Aorta (tissue), 5 donors: ENCODE results near the gene PRIMPOL. TPM values are rescaled to one million over a fixed set of nuclear protein-coding genes. Genes with fewer than 3 reads are reported as not detected.

Experiments used
- ATAC-seq: fragments of 200-7000 bp; cut with Tn5 transposase; one replicate; pipeline ENCODE4 v1.9.1; 2022; ENCODE audit warnings: moderate library complexity; ENCODE audit not compliant: low FRiP score
- DNase-seq, 2 donors: peaks; one replicate each; pipeline ENCODE4 v3.0.0-alpha.2; 2020
- H3K27ac ChIP-seq, 2 donors: one replicate each; pipeline ENCODE4 v1.5.1; 2013; ENCODE audit warnings: low read length in 2 of 2, mild to moderate bottlenecking in 2 of 2, moderate library complexity in 2 of 2, control low read depth in 1 of 2, inconsistent platforms in 1 of 2, low read depth in 1 of 2
- H3K27me3 ChIP-seq, 2 donors: one replicate each; pipeline ENCODE4 v1.6.1; 2013; ENCODE audit warnings: control low read depth in 1 of 2, low read length in 1 of 2, mild to moderate bottlenecking in 1 of 2, moderate library complexity in 1 of 2; ENCODE audit not compliant: insufficient read depth in 2 of 2, control insufficient read depth in 1 of 2
- H3K36me3 ChIP-seq, 2 donors: one replicate each; pipeline ENCODE4 v1.6.1; 2013; ENCODE audit warnings: control low read depth in 1 of 2, low read length in 1 of 2, mild to moderate bottlenecking in 1 of 2; ENCODE audit not compliant: insufficient read depth in 2 of 2, control insufficient read depth in 1 of 2
- H3K4me1 ChIP-seq, 2 donors: one replicate each; pipeline ENCODE4 v1.6.1; 2013; ENCODE audit warnings: low read length in 2 of 2, control low read depth in 1 of 2, mild to moderate bottlenecking in 1 of 2, moderate library complexity in 1 of 2; ENCODE audit not compliant: insufficient read depth in 2 of 2, control insufficient read depth in 1 of 2
- H3K4me3 ChIP-seq, 2 donors: one replicate each; pipeline ENCODE4 v1.5.1; 2013; ENCODE audit warnings: low read length in 2 of 2, control low read depth in 1 of 2, mild to moderate bottlenecking in 1 of 2
- H3K9me3 ChIP-seq: one replicate; pipeline ENCODE4 v1.6.1; 2013; ENCODE audit warnings: mild to moderate bottlenecking, low read length; ENCODE audit not compliant: control insufficient read depth
- WGBS, 2 donors: extraction: QIAGEN DNeasy Blood & Tissue Kit; methylation state at CpG; one replicate each; pipeline ENCODE4 v1.1.7; 2013; 5-methylcytosine and 5-hydroxymethylcytosine counted together
- intact Hi-C, 2 donors: fragments of 100-400 bp; cut with DNase I; formaldehyde crosslinking; loops; one replicate each; pipeline versions ENCODE4 v1.14.2 to v1.15.0; 2022
- polyA plus RNA-seq, 2 donors: library from polyadenylated mRNA; stranded (reverse); fragments of 200-250 nt; gene quantifications; one replicate each; pipeline ENCODE4 v1.2.3, GENCODE V29; 2013
- total RNA-seq, 2 donors: library from RNA; stranded (reverse); fragmentation: NEBNext Ultra II Directional; extraction: Animal tissue kit (Norgen Biotek cat#: 25700); gene quantifications; one replicate each; pipeline ENCODE4 v1.2.1, GENCODE V29; 2021
- donor health status: healthy with polysubstance abuse.
- donor health status: Bipolar disorder and iron deficiency.
- donor health status: DM: no; HTN: no; CAD: no.
- donor health status: DM: no; HTN: no; CAD: no.
- donor health status: DM: yes; HTN: yes; CAD: no.

PRIMPOL gene
- total and polyA plus RNA-seq, 4 donors, result 16.0 to 33.7 (median 27.9) TPM

DNA sequence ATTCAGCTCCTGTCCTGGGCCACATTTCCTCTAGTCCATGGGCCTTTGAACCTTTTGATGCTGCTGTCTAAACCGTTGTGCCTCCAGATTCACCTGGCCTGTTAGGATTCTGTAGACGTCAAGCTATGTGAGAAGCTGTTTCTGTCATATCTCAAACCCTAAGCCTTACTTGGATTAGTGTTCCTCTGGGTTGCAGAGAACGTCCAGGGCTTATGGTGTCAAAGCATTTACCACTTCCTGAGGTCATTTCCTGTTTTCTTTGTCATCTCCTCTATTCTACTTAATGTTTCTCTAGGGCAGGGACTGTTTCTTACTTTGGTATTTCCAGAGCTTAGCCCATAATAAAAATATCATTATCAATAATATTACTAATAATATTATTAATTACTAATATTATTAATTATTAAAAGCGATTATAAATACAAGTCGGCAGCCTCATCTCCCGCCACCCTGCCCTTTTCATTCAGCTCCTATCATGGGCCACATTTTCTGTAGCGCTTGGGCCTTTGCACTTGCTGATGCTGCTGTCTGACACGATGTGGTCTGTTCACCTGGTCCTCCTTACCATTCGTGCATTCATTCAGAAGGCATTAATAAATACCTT, 19.1 kb downstream of the PRIMPOL start:
- H3K4me3 ChIP-seq, result no peak overlapping the region
- no peaks in the 10 kb centered on the region for H3K27me3 ChIP-seq
- intact Hi-C loops, result no loop called here
- H3K36me3 ChIP-seq, result peaks cover 7 to 13% of the 10 kb centered on the region in 2 donors
- no peaks in the 10 kb centered on the region for H3K9me3 ChIP-seq
- WGBS, 2 donors, result 85 to 89% methylated on average over 9 of the region's 9 CpGs
- ATAC-seq (no peak), DNase-seq (no peak)
- no peaks in the 10 kb centered on the region for H3K4me1 ChIP-seq
- no peak overlapping the region for H3K27ac ChIP-seq

DNA sequence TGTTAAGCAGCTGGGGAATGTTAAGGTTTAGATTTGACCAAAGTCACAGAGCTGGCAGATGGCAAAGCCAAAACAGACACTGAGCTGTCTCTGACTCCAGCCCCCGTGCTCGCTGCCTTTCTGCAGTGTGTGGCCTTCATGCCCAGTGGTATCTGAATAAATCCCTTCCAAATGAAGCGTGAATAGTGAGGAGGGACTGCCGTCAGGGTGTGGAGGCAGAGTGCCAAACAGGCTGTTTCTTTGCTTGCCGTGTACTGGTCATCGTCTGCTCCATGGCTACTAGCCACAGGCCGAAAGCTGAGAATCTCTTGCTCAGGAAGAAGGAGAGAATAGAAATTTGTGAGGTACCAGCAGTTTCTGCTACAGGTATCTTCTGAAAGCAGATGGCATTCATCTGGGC, 19.7 kb downstream of the PRIMPOL start:
- 68 to 78% methylated on average over 7 of the region's 7 CpGs for WGBS, 2 donors
- no peaks in the 10 kb centered on the region for H3K9me3 ChIP-seq

DNA sequence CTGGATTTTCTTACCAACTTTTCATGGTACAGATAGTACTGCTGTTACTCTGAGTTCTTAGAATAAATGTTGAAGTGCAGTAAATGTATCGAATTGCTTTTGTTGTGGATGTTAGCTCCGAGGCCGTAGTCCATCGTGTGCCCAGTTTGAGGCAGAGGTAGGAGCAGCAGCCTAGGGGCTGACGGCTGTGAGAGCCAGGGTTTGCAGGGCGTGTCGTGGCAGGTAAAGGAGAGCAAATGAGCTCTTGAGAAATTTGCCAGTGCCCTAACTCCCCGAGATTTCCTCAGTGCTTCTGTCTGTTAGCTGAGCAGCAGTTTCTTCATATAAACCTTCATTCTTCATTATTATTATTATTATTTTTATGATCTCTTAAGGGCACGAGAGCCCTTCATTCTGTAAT, 21.6 kb downstream of the PRIMPOL start:
- 93% methylated on average over 9 of the region's 9 CpGs for WGBS, 2 donors
- peaks cover 7 to 12% of the 10 kb centered on the region in 2 donors for H3K36me3 ChIP-seq
- no peak for ATAC-seq

More for the DNA sequence above, 19.7 kb downstream of the PRIMPOL start:
- Histone ChIP-seq H3K27ac (no peak overlapping the region), H3K36me3 (peaks cover 7 to 14% of the 10 kb centered on the region in 2 donors), H3K4me1 (no peaks in the 10 kb centered on the region), H3K4me3 (no peak overlapping the region), H3K27me3 (no peaks in the 10 kb centered on the region)
- no peak for DNase-seq
- ATAC-seq, result no peak
- intact Hi-C loops, result no loop called here

DNA sequence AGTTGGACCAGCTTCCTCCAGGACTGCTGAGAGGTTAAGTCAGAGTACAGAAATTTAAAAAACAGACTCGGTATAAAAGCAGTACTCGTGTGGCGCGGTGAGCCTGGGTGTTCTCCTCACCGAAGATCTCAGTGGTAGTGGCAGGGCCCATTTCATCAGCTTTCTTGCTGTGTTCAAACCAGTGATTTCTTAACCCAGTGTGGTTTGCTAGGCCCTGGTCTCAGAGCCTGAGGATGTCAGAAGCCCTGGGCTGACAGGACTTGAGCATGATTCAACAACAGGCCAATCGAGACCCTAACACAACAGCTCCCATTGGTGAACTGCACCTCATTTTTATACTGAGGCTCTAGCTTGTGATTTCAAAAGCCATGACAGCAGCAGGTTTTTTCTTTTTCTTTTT, 23.2 kb downstream of the PRIMPOL start:
- 95% methylated on average over 6 of the region's 6 CpGs for WGBS, 2 donors

More for the DNA sequence above, 21.6 kb downstream of the PRIMPOL start:
- Histone ChIP-seq H3K4me3 (no peak overlapping the region), H3K4me1 (no peaks in the 10 kb centered on the region), H3K9me3 (no peaks in the 10 kb centered on the region), H3K27me3 (no peaks in the 10 kb centered on the region), H3K27ac (no peak overlapping the region)
- intact Hi-C loops, result no loop called here
- DNase-seq, result no peak

DNA sequence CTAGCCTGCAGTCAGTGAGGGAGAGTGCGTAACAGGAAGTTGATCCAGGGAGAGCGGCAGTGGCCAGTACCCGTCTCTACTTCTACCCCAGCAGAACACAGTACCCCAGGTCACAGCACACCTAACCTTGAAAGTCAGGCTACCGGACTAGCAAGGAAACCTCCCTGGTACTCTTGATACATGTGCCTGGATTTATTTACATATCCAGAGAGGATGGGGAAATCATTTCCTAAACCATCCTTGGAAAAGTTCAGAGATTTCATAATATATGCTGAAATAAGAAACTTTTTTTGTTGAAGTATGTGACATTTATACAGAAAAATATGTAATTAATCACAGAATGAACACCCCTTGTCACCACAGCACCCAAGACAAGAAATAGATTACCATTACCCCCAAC, 24.5 kb downstream of the PRIMPOL start:
- no peaks in the 10 kb centered on the region for H3K27me3 ChIP-seq
- no peak overlapping the region for H3K4me3 ChIP-seq
- WGBS, 2 donors, result 91 to 92% methylated on average over 4 of the region's 4 CpGs
- H3K4me1 ChIP-seq, result no peaks in the 10 kb centered on the region
- H3K36me3 ChIP-seq, result peaks cover 4 to 6% of the 10 kb centered on the region in 2 donors
- no peaks in the 10 kb centered on the region for H3K9me3 ChIP-seq
- intact Hi-C loops, result no loop called here
- no peak for ATAC-seq
- H3K27ac ChIP-seq, result no peak overlapping the region
- DNase-seq, result no peak

More for the DNA sequence above, 23.2 kb downstream of the PRIMPOL start:
- Histone ChIP-seq H3K4me1 (no peaks in the 10 kb centered on the region), H3K27ac (no peak overlapping the region), H3K4me3 (no peak overlapping the region), H3K27me3 (no peaks in the 10 kb centered on the region), H3K36me3 (peaks cover 5 to 12% of the 10 kb centered on the region in 2 donors), H3K9me3 (no peaks in the 10 kb centered on the region)
- intact Hi-C loops, result no loop called here
- ATAC-seq, result no peak
- DNase-seq, result no peak

DNA sequence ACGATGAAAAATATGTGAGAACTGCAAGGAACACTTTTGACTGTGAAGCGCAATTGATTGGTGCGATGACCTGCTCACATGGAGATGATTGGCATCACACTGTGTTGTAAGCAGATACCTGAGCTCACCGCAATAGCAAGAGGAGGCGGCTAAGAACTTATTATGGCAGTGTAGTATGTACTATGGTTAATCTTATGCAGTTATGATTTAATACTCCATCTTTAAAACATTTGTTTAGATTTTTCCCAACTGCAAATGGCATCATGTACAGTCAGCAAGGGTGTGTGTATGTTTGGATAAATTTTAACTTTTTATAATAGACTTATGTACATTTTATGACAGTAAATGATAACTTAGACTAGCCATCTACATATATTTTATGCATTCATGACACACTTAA, 25.5 kb downstream of the PRIMPOL start:
- DNase-seq, result no peak
- no peak overlapping the region for H3K27ac ChIP-seq
- no peaks in the 10 kb centered on the region for H3K4me1 ChIP-seq
- ATAC-seq, result no peak
- no peak overlapping the region for H3K4me3 ChIP-seq
- H3K27me3 ChIP-seq, result no peaks in the 10 kb centered on the region
- WGBS, 2 donors, result 97 to 98% methylated on average over 5 of the region's 5 CpGs
- peaks cover 0 to 6% of the 10 kb centered on the region in 2 donors for H3K36me3 ChIP-seq
- intact Hi-C loops, result no loop called here
- no peaks in the 10 kb centered on the region for H3K9me3 ChIP-seq

DNA sequence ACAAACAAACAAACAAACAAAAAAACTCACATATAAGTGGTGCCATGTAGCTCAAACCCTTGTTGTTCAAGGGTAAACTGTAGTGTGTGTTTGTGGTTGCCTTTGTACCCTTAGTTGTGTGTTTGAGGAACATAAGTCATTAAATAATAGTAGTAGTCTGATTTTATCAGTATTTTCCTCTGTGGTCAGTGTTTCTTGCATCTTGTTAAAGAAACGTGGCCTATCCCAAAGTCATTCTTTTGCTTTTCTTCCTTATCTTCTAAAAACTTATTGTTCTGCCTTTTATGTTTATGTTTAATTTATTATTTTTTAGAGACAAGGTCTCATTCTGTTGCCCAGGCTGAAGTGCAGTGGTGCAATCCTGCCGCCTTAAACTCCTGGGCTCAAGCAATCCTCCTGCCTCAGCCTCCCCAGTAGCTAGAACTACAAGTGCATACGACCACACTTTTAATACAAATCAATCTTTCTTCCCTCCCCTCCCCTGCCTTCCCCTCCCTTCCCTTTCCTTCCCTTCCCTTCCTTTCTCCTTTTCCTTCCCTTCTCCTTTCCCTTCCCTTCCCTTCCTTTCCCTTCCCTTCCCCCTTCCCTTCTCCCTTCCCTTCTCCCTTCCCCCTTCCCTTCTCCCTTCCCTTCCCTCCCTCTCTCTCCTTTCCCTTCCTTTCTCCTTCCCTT, 26.4 kb downstream of the PRIMPOL start:
- H3K36me3 ChIP-seq, result peaks cover 0 to 6% of the 10 kb centered on the region in 2 donors
- DNase-seq, result no peak
- no peaks in the 10 kb centered on the region for H3K9me3 ChIP-seq
- H3K27ac ChIP-seq, result no peak overlapping the region
- no peak overlapping the region for H3K4me3 ChIP-seq
- 87 to 90% methylated on average over 3 of the region's 3 CpGs for WGBS, 2 donors
- intact Hi-C loops, result no loop called here
- ATAC-seq, result no peak
- no peaks in the 10 kb centered on the region for H3K4me1 ChIP-seq
- H3K27me3 ChIP-seq, result no peaks in the 10 kb centered on the region

DNA sequence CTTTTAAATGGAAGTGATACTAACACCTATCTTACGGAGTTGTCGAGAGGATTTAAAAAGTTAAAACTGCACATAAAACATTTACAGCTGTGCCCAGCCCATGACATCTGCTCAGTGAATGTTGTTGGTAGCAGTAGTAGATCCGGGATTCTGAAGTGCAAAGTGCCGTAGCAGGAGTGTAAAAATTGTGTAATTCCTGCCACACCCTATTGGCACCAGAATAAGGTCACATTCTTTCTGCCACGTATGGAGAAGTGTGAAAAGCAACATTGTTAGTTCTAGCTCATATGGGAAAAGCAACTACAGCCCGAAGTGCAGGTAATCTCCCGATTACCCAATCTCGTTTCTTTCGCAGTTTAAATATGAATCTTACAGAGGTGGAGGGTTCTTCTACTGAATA, 31.2 kb downstream of the PRIMPOL start:
- WGBS, 2 donors, result 87 to 88% methylated on average over 9 of the region's 9 CpGs
- no peak for DNase-seq
- intact Hi-C loops, result no loop called here

DNA sequence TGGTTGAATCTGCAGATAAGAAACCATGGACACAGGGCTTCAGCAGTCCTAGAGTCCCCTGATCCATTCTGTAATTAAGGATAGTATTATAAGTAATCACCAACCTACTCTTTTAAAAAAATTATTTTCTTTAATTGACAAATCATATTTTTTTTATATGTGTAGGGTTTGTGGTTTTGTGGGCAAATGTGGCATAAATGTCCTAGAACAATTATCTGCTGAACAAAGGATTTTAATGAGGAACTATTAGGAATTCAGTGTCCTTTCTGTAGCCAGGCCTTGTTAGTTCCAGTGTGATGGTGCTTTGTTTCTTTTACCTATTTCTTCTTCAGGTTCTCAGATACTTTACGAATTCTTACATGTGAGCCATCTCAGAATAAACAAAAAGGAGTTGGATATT, 32.4 kb downstream of the PRIMPOL start:
- no peaks in the 10 kb centered on the region for H3K27me3 ChIP-seq
- H3K36me3 ChIP-seq, result no peaks in the 10 kb centered on the region
- intact Hi-C loops, result no loop called here
- 93 to 97% methylated on average over 1 of the region's 1 CpG for WGBS, 2 donors
- no peak overlapping the region for H3K27ac ChIP-seq
- DNase-seq (no peak), ATAC-seq (no peak)
- H3K9me3 ChIP-seq, result no peaks in the 10 kb centered on the region
- H3K4me3 ChIP-seq, result no peak overlapping the region
- no peaks in the 10 kb centered on the region for H3K4me1 ChIP-seq

More for the DNA sequence above, 31.2 kb downstream of the PRIMPOL start:
- ATAC-seq, result no peak
- H3K4me3 ChIP-seq, result no peak overlapping the region
- no peaks in the 10 kb centered on the region for H3K36me3 ChIP-seq
- no peaks in the 10 kb centered on the region for H3K4me1 ChIP-seq
- H3K9me3 ChIP-seq, result no peaks in the 10 kb centered on the region
- H3K27ac ChIP-seq, result no peak overlapping the region
- H3K27me3 ChIP-seq, result no peaks in the 10 kb centered on the region
